NK-92 (cell line): ENCODE data around the gene PRG2.

Source experiments
- DNase-seq: peaks from one replicate; lab custom pipeline; 2025; ENCODE audit not compliant: unreplicated experiment; lab: John Stamatoyannopoulos, UW

PRG2 gene, protein sequence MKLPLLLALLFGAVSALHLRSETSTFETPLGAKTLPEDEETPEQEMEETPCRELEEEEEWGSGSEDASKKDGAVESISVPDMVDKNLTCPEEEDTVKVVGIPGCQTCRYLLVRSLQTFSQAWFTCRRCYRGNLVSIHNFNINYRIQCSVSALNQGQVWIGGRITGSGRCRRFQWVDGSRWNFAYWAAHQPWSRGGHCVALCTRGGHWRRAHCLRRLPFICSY

DNA sequence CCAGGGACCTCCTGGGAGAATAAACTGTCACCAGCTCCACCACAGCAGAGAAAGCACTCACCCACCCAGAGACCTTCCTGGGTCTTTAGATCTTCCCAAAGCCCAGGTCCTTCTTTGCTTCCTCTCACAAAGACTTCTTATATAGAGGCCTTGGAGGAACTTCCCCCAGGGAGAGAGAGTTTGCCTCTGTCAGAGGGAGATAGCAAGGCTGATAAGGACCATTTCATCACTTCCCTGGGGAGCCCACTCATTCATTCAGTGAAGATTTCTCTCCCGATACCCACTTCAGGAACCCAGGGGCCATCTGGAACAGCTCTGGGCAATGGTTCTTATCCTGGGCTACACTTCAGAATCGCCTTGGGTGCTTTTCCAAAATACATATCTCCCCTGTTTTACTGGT lies at the start of gene PRG2:
PRG2 (minus strand) TSS at position 116 of the 400 bp plus-strand sequence. CDS start 706 bp downstream, outside the sequence.
- DNase-seq, result no peak

DNA sequence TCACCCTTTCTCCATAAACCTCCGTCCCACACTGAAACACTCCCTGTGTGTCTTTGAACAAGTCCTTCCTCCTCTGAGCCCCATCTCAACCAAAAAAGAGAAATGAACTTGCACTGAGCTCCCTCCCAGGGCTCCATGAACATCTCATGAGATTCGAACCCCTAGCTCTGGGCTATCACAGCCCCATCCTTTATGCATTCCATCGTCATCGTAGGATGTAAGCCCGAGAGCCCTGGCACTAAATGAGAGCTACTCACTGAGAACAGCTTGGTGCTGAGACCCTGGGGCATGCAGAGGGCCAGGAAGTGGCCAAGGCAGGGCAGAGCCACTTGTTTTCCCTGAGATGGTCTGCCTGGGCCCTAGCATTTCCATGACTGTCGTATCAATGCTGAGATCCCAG lies 49.3 kb upstream of the PRG2 start:
- no peak for DNase-seq

DNA sequence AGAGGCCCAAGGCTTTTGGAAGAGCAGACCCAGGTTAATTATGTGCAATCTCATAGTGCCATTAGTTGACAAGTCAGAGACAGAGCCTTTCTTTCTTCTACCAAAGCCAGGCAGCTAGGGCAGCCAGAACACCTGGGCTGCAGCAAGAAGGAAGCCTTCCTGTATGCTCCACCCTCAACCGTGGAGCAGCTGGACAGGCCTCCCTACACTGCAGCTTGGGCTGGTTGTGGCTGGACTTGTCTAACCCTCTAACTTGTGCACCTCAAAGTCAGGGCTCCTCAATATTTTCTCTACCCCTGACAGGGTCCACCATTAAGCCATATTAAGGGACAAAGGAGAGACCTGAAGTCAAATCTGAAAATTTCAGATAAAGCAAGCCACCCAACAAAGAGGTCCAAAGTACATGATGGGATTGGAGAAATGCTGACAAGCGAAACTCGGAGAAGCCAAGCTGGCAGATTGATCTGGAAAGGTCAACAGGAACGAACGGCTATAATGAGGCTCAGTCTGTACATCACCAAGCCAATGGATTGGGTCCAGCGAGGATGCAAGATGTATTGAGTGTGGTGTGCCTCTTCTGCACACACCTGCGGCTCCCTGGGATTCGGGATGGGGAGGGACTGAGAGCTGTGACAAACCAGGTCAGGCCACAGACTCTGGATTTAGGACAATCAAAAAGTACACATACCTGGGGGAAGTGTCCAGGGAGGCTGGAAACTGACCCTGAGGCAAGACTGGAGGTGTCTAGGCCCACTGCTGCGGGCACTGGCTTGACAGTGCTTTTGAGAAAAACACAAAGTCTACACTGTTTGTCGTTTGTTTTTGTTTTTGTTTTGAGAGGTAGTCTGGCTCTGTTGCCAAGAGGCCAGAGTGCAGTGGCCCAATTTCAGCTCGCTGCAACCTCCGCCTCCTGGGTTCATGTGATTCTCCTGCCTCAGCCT lies 48.2 kb upstream of the PRG2 start:
- DNase-seq, result no peak

DNA sequence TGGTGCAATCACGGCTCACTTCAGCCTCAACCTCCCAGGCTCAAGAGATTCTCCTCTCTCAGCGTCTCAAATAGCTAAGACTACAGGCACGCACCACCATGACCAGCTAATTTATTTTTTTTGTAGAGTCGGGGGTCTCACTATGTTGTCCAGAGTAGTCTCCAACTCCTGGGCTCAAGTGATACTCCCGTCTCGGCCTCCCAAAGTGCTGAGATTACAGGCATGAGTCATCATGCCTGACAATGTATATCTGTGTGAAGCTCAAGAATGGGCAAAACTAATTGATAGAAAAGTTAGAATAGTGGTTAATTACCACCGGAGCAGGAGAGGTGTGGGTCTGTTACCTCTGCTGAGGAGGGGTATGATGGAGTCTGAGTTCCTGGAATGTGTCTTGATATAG lies 45.6 kb upstream of the PRG2 start:
- no peak for DNase-seq

DNA sequence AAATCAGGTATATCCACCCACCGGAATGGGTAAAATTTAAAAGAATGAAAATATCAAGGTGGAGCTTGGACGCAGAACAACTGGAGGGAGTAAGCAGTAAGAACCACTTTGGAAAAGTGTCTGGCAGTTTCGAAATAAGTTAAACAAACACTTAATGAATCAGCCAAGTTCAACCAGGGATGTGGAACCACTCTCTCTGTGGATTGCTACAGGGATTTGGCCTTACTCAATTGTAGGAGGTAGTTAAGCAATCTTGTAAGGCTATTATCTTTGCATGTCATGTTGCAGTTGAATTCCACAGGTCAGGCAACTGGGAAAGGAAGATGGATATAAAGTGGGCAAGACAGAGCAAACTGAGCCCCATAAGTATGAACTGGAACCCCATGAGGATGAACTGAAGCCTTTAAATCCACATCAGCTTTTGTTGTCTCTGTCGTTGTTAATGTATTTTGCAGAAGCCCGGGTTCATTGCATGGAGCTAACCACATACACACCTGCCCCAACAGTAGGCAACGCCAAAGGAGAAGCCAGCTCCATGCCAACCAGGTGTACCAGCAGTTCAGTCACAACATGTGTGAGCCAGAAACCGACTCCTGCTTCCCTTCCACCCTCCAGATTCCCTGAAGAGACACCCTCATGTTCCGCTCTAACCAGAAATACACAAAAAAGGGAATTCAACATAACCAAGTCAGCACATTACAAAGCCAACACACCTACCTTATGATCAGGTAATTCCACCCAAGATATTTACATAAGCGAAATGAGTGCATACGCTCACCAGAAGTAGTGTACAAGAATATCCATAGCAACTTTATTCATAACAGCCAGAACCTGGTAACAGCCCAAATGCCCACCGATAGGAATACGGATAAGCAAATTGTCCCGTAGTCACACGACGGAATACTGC lies 44.4 kb upstream of the PRG2 start:
- no peak for DNase-seq

DNA sequence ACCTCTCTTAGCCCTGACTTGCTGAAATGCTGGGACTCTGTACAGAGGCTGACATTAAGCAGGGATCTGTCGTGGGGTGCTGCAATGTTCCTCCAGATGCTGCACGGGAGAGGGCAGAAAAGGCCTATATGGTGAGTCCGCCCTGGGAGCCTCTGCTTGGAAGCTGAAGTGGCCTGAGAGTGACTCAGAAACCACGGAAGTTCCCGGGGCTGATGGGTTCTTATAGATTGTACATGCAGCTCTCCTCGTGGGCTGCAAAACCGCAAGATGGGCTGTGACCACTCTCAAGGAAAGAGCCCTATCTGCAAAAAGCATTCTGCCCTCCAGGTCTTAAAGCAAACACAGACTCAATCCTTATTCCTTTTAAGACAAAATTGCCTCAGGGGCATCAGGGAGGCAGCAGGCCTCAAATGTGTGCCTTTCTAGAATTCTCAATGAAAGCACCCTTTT lies 42.3 kb upstream of the PRG2 start:
- DNase-seq, result no peak

DNA sequence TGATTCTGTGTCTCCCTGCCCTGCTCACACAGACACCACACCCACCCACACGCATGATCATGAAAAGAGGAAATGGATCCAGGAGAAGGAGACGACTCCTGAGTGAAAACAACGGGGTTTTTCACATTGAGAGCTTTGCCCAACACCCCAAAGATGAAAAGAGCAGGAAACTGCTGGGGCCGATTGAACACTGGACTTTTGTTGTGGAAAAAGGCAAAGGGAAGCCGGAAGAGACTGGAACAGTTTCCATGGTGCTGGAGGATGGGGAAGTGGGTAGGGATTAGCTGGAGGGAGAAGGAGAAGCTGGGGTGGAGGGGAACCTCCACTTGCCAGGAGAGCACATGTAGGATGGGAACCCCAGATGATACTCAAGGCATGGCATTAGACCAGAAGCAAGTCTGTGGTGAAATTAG lies 41.7 kb upstream of the PRG2 start:
- DNase-seq, result no peak

DNA sequence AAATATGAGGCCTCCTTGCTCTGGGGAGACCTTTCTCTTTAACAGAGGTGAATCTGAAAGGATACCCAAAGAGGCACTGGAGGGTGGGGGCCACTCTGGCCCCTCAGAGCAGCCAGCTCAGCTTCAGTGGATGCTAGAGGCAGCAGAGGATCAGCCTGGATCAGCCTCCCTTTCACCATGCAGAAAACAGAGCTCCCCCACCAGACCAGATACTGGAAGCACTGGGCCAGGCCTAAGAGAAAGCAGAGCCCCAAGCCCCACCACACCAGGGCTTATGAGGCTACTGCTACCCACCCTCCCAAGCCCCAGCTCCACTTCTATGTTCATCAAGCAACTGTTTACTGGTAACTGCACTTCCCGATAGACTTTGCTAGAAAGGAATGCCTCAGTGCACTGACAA lies 40.5 kb upstream of the PRG2 start:
- DNase-seq, result no peak

DNA sequence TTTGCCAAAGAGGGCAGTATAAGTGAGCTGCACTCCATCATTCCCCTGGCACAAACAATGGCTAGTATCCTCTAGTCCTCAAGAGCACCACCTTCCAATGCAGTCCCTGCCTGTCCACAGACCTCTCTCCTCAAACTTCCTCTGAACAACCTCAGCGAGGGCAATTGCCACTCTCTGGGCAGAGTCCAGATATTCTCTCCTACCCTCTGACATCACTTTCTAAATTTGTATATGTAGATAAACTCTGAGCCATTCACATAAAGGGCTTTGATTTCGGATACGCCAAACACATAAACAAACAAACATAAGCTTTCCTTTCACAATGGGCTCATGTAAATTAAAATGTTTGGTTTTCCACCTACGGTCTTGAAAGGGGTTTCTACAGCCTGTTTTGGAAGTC lies 39.5 kb upstream of the PRG2 start:
- DNase-seq, result no peak

DNA sequence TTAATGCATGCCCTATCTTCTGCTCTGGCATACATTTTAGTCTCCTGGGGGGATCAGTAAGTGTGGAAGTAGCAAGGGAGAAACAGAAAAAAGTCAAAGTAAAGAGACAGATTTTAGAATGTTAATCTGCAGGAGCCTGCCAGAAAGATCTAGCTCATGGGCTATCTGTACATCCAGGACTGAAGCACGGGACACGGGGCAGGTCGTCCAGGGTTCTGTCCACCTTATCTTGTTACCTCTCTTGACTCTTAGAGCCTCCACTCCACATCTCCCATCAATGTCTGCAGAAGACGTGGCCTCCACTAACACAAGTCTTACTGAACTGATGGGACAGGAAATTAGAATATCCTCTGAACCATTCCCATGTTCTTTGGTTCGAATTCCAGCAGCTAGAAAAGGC lies 38.2 kb upstream of the PRG2 start:
- DNase-seq, result no peak

DNA sequence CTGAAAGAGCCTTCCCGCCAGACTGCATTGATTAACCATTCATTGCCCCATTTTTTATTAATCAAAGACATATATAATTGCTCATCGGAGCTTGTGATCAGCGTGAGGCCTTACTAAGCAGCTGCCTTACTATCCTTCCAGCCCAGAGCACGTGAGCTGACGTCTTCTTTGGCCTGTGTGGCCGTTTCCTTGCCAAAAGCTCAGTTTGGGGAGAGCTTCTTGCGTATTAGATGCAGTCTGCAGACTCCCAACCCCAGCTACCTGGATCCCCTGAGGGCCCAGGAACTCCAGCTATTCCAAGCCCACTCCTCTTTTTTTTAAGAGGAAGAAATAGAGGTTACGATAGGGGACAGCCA lies 37.3 kb upstream of the PRG2 start:
- no peak for DNase-seq

DNA sequence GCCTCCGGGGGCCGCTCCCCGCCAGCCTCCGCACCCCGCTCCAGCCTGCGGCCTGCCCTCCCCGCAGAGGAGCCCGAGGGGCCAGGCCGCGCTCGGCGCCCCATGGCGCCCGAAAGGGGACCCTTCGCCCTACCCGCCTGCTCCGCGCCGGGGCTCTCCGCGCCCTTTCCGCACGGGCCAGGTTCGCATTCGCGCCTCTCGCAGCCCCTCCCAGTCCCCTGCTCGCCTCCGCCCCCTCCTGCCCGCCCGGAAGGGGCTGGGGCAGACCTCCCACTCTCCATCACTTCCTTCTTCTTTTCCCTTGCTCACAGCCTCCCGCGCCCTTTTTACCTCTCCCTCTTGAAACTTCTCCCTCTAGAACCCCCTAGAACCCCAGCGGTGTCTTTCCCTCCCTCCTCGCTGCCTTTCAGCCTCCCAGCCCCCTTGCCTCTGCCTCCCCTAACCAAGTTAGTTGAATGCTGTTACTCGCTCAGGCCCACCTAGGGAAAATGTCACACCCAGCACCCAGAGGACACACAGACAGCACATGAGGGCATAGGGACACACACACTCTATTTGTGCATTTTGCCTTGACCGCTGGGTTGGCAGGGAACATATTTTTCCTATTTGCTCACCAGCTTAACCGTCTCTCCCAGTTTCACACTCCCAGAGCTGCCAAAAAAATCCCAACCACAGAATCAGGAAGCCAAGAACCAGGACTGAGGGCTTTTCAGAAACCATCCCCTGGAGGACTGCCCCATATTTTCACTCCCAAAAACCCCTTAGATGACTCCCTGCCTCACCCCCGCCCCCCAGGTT lies 36.7 kb upstream of the PRG2 start, which contains the start of gene SLC43A3:
SLC43A3 (minus strand) TSS at position 193 of the 798 bp plus-strand sequence. CDS start 949 bp downstream, outside the sequence.
- DNase-seq, result no peak

DNA sequence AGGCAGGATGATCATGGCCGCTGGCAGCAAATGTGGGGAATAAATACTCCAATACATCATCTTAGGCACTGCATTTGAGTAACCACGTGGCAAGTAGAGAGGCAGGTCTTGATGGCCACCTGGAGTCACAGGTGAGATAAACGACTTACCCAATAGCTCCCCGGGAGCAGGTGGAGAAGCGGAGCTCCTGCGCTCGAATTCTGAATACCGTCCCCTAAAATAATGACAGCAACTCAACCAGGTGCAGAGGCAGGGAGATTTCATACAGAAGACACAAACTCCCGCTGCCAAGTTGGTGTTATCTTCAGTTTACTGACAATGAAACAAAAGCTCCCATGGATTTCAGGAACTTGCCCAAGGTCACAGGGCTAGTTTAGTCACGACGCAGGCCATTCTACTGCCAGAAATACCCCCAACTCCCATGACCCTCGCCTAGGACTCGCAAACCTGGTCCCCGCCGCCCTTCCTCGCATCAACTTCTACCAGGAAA lies 36.0 kb upstream of the PRG2 start:
- DNase-seq, result no peak

DNA sequence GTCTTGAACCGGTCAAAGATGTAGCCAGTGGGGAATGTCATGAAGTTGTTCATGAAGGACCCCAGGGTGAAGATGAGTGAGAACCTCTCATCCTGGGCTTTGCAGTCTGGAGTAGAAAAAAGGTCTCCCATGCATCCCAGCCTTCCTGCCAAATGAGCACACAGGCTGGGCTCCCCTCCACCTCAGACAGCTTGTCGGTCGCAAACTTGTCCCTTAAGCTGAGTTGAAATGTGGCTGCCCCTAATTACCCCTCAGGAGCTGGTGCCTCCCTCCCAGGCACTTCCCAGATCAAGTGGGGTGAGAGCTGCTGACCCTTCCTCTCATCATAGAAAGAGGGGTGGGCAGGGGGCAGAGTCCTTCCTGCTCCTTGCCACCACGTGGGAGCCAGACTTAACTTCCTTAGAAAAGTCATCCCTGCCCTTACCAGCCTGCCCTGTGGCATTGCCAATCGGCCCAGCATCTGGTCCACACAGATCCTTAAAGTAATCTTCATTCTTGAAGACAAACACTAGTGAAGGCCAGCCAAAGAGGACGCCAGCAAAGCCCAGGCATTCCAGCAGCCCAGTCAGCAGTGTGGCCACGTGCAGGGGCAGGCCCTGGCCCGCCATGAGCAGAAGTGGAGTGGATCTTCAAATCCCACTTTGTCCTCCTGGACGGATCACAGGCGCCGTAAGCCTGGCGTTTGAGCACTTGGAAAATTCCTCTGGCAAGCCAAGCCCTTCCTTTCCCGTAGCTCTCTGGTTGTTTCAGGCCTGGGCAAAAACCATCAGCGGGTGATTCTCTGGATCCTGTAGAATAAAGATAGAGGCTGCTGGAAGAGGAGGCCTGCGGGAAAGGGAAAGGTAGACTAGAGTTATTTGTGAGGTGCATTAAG lies 35.4 kb upstream of the PRG2 start:
- DNase-seq, result no peak

DNA sequence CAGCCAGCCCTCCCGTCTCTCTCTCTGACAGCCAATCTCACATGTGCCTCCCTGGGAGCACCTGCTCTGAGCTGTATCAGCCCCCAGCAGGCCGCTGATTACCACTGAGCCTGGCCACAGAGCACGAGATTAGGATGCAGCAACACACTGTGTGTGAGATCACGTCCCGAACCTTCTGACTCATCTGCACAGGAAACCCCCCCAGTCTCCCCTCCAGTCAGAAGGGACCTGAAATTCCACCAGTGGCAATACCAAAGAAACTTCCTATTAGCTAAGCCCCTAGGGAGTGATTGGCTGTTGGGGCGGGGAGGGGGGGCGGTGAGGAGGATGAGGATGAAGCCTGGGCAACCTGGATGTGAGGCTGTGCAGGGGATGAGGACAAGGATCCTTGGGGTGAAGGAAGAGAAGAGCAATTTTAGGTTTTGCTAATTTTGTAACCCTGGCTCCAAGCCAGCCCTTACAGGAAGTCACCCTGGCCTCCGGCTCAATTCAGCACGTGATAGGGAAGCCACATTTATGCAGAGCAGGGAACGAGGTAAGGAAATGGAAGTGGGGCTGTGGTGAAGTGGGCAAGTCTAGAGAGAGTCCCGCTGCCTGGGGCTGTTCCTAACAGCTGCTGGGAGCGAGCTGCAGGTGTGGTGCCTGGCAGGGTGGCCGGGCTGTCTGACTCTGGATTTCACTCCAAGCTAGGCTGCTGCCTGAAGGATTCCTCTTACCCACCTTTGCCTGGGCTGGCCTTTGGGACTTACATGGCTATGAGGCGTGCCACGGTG lies 34.5 kb upstream of the PRG2 start:
- no peak for DNase-seq

DNA sequence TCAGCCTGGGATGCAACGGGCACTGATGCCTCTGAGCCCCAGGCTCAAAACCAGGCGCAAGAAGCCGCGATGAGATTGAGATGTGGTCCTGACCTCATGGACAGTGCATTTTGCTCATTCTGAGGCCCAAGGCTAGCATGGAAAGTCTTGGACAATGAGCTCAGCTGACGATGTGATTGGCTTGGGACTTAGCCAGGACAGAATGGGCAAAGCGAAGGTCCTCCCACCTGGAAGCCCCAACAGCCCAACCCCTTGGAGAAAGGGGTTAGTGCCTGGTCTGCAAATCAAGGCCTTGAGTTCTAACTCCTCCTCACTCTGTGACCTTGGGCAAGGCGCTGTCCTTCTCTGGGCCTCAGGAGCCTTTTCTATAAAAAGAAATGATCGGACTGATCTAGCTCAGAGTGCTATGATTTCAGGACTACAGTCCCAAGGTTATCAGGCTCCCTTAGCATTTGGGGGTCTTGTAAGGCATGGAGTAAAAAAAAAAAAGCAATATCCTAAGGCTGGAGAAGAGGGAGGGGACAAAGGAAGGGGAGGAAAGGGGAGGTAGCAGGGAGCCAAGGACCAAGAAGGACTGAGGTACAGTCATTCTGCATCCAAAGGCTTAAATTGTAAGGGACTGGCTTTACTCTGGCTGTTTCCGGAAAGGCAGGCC lies 33.8 kb upstream of the PRG2 start:
- no peak for DNase-seq

DNA sequence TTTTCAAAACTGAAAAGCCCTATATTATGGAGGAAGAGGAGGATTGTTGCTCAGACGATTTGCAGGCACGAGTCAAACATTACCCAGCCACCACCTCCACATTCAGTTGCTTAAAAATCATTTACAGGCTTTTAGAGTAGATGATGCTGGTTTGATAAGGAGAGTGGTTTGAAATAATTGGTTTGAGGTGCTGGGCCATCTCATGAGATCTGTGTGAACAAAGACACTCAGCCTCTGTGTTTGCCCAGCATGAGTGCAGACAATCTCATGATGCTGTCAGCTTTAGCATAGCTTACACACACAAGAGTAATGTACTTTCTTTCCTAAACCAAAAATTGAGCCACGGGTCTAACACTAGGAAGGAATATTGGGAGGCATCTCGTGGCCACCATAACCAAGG lies 32.2 kb upstream of the PRG2 start:
- no peak for DNase-seq

DNA sequence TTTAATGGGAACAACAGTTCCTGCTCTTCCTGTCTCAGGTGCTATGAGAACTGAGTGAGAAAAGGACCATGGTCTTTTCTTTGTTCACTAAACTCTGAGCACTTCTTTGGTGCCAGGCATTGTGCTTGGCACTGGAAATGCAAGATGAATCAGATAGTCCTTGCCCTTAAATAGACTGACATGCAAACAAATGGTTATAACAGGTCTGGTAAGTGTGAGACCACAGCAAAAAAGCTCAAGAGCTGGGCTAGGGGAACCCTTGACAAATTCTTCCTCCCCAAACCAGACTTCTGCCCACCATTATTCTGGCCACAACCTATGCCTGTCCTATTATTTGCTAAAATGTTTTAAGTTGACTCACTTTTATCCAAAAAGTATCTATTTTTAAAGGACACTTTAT lies 31.4 kb upstream of the PRG2 start:
- DNase-seq, result no peak
